Skeletal muscle cell (primary cell): ENCODE results near the gene PDE6A.

ENCODE experiments used
- DNase-seq: peaks from one replicate; pipeline ENCODE4 v3.0.0-alpha.2; 2010; ENCODE audit warnings: low read depth
- H3K4me3 ChIP-seq: 2 replicates; pipeline ENCODE4 v1.5.1; 2011; ENCODE audit warnings: low read depth, mild to moderate bottlenecking, control low read depth, low read length, moderate library complexity

PDE6A gene

GRCh38 chr5:149827546-149827945 lies 117.0 kb downstream of the PDE6A start:
- H3K4me3 ChIP-seq: no peak overlapping the region
- no peak for DNase-seq

GRCh38 chr5:149827086-149827485 lies 117.5 kb downstream of the PDE6A start:
- no peak for DNase-seq
- H3K4me3 ChIP-seq: no peak overlapping the region

- DNase-seq: no peak
Measured at GRCh38 chr5:149826574-149826973, 118.0 kb downstream of the PDE6A start.

GRCh38 chr5:149824846-149825245 lies 119.7 kb downstream of the PDE6A start:
- DNase-seq: no peak
- H3K4me3 ChIP-seq: no peak overlapping the region

More at GRCh38 chr5:149826574-149826973, 118.0 kb downstream of the PDE6A start:
- H3K4me3 ChIP-seq: no peak overlapping the region

- no peak overlapping the region for H3K4me3 ChIP-seq
- no peak for DNase-seq
Measured at GRCh38 chr5:149824120-149824519, 120.5 kb downstream of the PDE6A start.

GRCh38 chr5:149823375-149823774 lies 121.2 kb downstream of the PDE6A start:
- H3K4me3 ChIP-seq: no peak overlapping the region
- no peak for DNase-seq

GRCh38 chr5:149822301-149822700 lies 122.3 kb downstream of the PDE6A start:
- no peak for DNase-seq
- no peak overlapping the region for H3K4me3 ChIP-seq

GRCh38 chr5:149820536-149821510 lies 123.8 kb downstream of the PDE6A start:
- H3K4me3 ChIP-seq: no peak overlapping the region
- no peak for DNase-seq

GRCh38 chr5:149820012-149820411 lies 124.6 kb downstream of the PDE6A start:
- no peak overlapping the region for H3K4me3 ChIP-seq
- no peak for DNase-seq

- DNase-seq: no peak
- H3K4me3 ChIP-seq: no peak overlapping the region
Measured at GRCh38 chr5:149818116-149818515, 126.5 kb downstream of the PDE6A start.

GRCh38 chr5:149817539-149818060 lies 127.0 kb downstream of the PDE6A start:
- H3K4me3 ChIP-seq: no peak overlapping the region
- DNase-seq: no peak

- no peak for DNase-seq
- no peak overlapping the region for H3K4me3 ChIP-seq
Measured at GRCh38 chr5:149816661-149817060, 127.9 kb downstream of the PDE6A start.

- no peak overlapping the region for H3K4me3 ChIP-seq
- no peak for DNase-seq
Measured at GRCh38 chr5:149811453-149811852, 133.1 kb downstream of the PDE6A start.

GRCh38 chr5:149810856-149811255 lies 133.7 kb downstream of the PDE6A start:
- H3K4me3 ChIP-seq: no peak overlapping the region
- DNase-seq: no peak

- no peak overlapping the region for H3K4me3 ChIP-seq
- DNase-seq: no peak
Measured at GRCh38 chr5:149809931-149810691, 134.5 kb downstream of the PDE6A start.

- DNase-seq: no peak
Measured at GRCh38 chr5:149808264-149808982, 136.2 kb downstream of the PDE6A start.

More at GRCh38 chr5:149808264-149808982, 136.2 kb downstream of the PDE6A start:
- H3K4me3 ChIP-seq: no peak overlapping the region
